Measurements from ENCODE around the gene TRIM47. TPM values are rescaled to one million over a fixed set of nuclear protein-coding genes. Genes with fewer than 3 reads are reported as not detected.
"Not testable (repeated sequence)": the region's sequence is repeated elsewhere in the genome, so short reads cannot be mapped to it uniquely, and the experiment has no call there.

TRIM47 gene
- total and polyA plus RNA-seq, 3 donors from 2014 or later, result 18.3 to 48.6 (median 43.5) TPM

DNA sequence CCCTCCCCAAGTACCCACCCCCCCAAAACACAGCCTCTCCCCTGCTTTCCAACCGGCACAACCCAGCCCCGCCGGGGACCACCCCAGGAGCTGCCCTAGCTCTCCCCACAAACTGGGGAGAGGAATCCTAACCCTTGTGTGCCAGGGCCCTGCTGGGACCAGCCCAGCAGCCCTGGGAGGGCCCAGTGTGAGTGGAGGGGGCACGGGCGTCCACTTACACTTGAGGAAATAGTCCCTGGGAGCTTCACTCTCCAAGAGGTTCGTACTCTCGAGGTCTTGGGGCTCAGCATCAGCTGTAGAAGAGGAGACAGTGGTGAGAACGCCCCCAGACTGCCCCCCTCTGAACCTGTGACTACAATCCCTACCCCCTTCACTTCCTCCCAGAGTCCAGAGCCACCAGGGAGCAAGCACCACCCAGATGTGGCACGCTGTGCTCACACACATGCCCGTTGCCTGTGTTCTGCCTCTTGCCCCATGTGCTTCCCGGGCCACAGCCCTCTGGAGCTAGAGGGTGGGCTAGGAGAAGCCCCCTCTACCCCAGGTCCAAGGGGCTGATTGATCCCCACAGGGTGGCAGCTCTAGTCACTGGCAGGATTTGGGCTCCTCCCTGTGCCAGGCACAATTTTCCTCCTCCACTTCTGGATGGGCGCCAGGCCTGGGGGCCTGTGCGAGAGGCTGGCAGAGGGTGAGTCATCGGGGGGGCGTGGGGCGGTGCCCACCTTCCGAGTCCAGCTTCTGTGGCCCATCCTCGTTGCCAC is 3.0 kb downstream of the TRIM47 start:
- Histone ChIP-seq H3K27me3 (no peaks in the 10 kb centered on the region), H3K9me3 (no peaks in the 10 kb centered on the region), H3K4me1 (peaks cover 62% of the 10 kb centered on the region), H3K27ac (peak overlapping the region; percentile 90 to 91), H3K4me3 (no peak overlapping the region), H3K36me3 (ENCODE audit: low read depth, missing control alignments) (no peaks in the 10 kb centered on the region)
- peak; percentile 64 for DNase-seq
- TF ChIP-seq, protein P1, sequence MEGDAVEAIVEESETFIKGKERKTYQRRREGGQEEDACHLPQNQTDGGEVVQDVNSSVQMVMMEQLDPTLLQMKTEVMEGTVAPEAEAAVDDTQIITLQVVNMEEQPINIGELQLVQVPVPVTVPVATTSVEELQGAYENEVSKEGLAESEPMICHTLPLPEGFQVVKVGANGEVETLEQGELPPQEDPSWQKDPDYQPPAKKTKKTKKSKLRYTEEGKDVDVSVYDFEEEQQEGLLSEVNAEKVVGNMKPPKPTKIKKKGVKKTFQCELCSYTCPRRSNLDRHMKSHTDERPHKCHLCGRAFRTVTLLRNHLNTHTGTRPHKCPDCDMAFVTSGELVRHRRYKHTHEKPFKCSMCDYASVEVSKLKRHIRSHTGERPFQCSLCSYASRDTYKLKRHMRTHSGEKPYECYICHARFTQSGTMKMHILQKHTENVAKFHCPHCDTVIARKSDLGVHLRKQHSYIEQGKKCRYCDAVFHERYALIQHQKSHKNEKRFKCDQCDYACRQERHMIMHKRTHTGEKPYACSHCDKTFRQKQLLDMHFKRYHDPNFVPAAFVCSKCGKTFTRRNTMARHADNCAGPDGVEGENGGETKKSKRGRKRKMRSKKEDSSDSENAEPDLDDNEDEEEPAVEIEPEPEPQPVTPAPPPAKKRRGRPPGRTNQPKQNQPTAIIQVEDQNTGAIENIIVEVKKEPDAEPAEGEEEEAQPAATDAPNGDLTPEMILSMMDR (IDR thresholded peaks at IDR 0.05), result no peak
- TF ChIP-seq POLR2A (IDR thresholded peaks at IDR 0.05), result no peak
- intact Hi-C loops (cut with DNase I; ENCODE audit: low total_unique reads), result no loop called here
- WGBS, 2 donors, result 73% methylated on average over 9 to 18 of the region's 18 CpGs

DNA sequence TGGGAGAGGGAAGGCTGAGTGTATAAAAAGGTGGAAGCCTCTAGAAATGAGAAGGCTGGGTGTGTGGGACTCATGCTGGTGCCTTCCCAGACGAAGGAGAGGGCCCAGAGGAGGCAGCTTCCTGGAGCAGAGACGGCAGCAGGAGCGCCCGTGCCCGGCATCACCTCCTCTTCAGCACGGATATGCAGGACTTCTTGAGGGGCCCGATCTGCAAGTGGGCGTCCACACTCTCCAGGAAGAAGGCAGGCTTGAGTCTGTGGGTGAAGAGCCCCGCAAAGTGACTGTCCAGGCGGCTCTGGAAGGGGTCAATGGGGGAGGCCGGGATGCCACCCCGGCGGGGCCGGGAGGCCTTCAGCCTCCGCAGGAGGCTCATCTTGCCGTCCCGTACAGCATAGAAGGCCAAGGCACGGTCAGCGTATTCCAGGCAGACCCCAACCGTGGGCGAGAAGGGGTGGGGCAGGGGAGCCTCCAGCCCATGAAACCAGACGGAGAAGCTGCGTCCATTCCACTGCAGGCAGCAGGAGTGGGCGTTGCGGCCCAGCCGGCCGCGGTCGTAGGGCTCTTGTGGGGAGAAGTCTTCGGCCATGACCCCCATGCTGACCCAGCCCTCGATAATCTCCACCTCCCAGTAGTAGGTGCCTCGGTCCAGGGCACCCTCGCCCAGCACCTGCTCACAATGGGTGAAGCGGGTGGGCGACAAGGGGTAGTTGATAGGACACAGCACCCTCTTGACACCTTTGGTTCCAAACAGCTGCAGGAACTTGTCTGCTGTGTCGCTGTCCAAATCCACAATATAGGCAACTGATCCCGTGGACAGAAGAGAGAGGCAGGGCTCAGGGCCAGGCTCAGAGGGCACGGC is 3.8 kb downstream of the TRIM47 start:
- H3K4me1 ChIP-seq, result peaks cover 70% of the 10 kb centered on the region

GRCh38 chr17:75873587-75874322 is 4.6 kb downstream of the TRIM47 start:
- intact Hi-C loops (cut with DNase I; ENCODE audit: low total_unique reads), result no loop called here
- no peaks in the 10 kb centered on the region for H3K27me3 ChIP-seq
- H3K4me1 ChIP-seq, result peaks cover 78% of the 10 kb centered on the region
- no peaks in the 10 kb centered on the region for H3K36me3 ChIP-seq (ENCODE audit: low read depth, missing control alignments)
- WGBS, 2 donors, result 37 to 56% methylated on average over 7 to 11 of the region's 11 CpGs
- H3K4me3 ChIP-seq, result no peak overlapping the region
- H3K9me3 ChIP-seq, result no peaks in the 10 kb centered on the region
- peak overlapping the region; percentile 90 to 93 for H3K27ac ChIP-seq
- TF ChIP-seq, protein P1 (IDR thresholded peaks at IDR 0.05), result no peak
- no peak for TF ChIP-seq POLR2A (IDR thresholded peaks at IDR 0.05)
- DNase-seq, result peak; percentile 54

More for the DNA sequence above, 3.8 kb downstream of the TRIM47 start:
- intact Hi-C loops (cut with DNase I; ENCODE audit: low total_unique reads), result no loop called here
- TF ChIP-seq, protein P1 (IDR thresholded peaks at IDR 0.05), result no peak
- TF ChIP-seq POLR2A (IDR thresholded peaks at IDR 0.05), result no peak
- Histone ChIP-seq H3K27me3 (no peaks in the 10 kb centered on the region), H3K27ac (peak overlapping the region; percentile 90 to 93), H3K9me3 (no peaks in the 10 kb centered on the region), H3K4me3 (no peak overlapping the region), H3K36me3 (ENCODE audit: low read depth, missing control alignments) (no peaks in the 10 kb centered on the region)
- 70 to 80% methylated on average over 33 to 38 of the region's 38 CpGs for WGBS, 2 donors
- no peak for DNase-seq

GRCh38 chr17:75872434-75873351 is 5.7 kb downstream of the TRIM47 start:
- Histone ChIP-seq H3K36me3 (ENCODE audit: low read depth, missing control alignments) (no peaks in the 10 kb centered on the region), H3K4me3 (no peak overlapping the region), H3K4me1 (peaks cover 80% of the 10 kb centered on the region), H3K9me3 (no peaks in the 10 kb centered on the region), H3K27me3 (no peaks in the 10 kb centered on the region), H3K27ac (peak overlapping the region; percentile 90 to 93)
- WGBS, 2 donors, result 24 to 31% methylated on average over 7 to 13 of the region's 13 CpGs
- intact Hi-C loops (cut with DNase I; ENCODE audit: low total_unique reads), result no loop called here
- TF ChIP-seq POLR2A (IDR thresholded peaks at IDR 0.05), result no peak
- TF ChIP-seq, protein P1 (IDR thresholded peaks at IDR 0.05), result no peak
- peak; percentile 92 for DNase-seq

GRCh38 chr17:75870228-75870627 is 8.2 kb downstream of the TRIM47 start:
- WGBS, 2 donors, result 71 to 73% methylated on average over 10 of the region's 10 CpGs
- Histone ChIP-seq H3K4me1 (peaks cover 56% of the 10 kb centered on the region), H3K27ac (peak overlapping the region; percentile 73 to 90)
- DNase-seq; H3K36me3 ChIP-seq (ENCODE audit: low read depth, missing control alignments); H3K27me3 ChIP-seq; H3K4me3 ChIP-seq; H3K9me3 ChIP-seq; intact Hi-C loops (cut with DNase I; ENCODE audit: low total_unique reads): not testable (repeated sequence)
